Activated CD8-positive, alpha-beta T cell treated with anti-CD3 and anti-CD28 coated beads for 36 hours (primary cell): ENCODE data around the gene CIDEC. TPM values are rescaled to one million over a fixed set of nuclear protein-coding genes. Genes with fewer than 3 reads are reported as not detected.
"Not testable (repeated sequence)": the region's sequence is repeated elsewhere in the genome, so short reads cannot be mapped to it uniquely, and the experiment has no call there.

ENCODE experiments used
- ATAC-seq: fragments of 200-7000 bp; cut with Tn5 transposase; one replicate; pipeline ENCODE4 v1.10.0; 2021; ENCODE audit warnings: mild to moderate bottlenecking, moderate library complexity
- CTCF ChIA-PET: fragments of 350-600 bp; sonication (Branson Sonifier 250); formaldehyde crosslinking; loops from one replicate; lab custom pipeline; 2021; ENCODE audit warnings: antibody characterized with exemption; lab: Charles Lee
- POLR2A ChIA-PET: fragments of 350-600 bp; sonication (Branson Sonifier 250); formaldehyde crosslinking; loops from one replicate; lab custom pipeline; 2021; ENCODE audit warnings: antibody characterized with exemption; lab: Charles Lee
- DNase-seq: peaks from one replicate; pipeline ENCODE4 v3.0.0-alpha.2; 2020
- H3K27ac Mint-ChIP-seq: one replicate; pipeline ENCODE4 v1.8.0; 2021; ENCODE audit warnings: mild to moderate bottlenecking, mixed read lengths
- H3K27me3 Mint-ChIP-seq: one replicate; pipeline ENCODE4 v1.8.0; 2021; ENCODE audit warnings: mixed read lengths
- H3K36me3 Mint-ChIP-seq: one replicate; pipeline ENCODE4 v1.8.0; 2021; ENCODE audit warnings: low read depth, mixed read lengths
- H3K4me1 Mint-ChIP-seq: one replicate; pipeline ENCODE4 v1.8.0; 2021; ENCODE audit warnings: low read depth, mixed read lengths
- H3K4me3 Mint-ChIP-seq: one replicate; pipeline ENCODE4 v1.8.0; 2021; ENCODE audit warnings: mild to moderate bottlenecking, moderate library complexity, mixed read lengths
- H3K9me3 Mint-ChIP-seq: one replicate; pipeline ENCODE4 v1.8.0; 2021; ENCODE audit warnings: mixed read lengths
- intact Hi-C: fragments of 100-400 bp; cut with micrococcal nuclease; formaldehyde crosslinking; loops from one replicate; pipeline ENCODE4 v1.10.0; 2022
- total RNA-seq, 2 experiments: library from RNA; stranded (reverse); gene quantifications; one replicate each; pipeline ENCODE4 v1.2.3, GENCODE V29; 2021
- TF ChIP-seq, protein P1 (sequence below): fragments of 200-600 bp; IDR thresholded peaks from one replicate; pipeline ENCODE4 v1.8.0; 2022; ENCODE audit warnings: antibody characterized with exemption, mild to moderate bottlenecking

CIDEC gene
- total RNA-seq, 2 experiments from 2014 or later, result not detected

DNA sequence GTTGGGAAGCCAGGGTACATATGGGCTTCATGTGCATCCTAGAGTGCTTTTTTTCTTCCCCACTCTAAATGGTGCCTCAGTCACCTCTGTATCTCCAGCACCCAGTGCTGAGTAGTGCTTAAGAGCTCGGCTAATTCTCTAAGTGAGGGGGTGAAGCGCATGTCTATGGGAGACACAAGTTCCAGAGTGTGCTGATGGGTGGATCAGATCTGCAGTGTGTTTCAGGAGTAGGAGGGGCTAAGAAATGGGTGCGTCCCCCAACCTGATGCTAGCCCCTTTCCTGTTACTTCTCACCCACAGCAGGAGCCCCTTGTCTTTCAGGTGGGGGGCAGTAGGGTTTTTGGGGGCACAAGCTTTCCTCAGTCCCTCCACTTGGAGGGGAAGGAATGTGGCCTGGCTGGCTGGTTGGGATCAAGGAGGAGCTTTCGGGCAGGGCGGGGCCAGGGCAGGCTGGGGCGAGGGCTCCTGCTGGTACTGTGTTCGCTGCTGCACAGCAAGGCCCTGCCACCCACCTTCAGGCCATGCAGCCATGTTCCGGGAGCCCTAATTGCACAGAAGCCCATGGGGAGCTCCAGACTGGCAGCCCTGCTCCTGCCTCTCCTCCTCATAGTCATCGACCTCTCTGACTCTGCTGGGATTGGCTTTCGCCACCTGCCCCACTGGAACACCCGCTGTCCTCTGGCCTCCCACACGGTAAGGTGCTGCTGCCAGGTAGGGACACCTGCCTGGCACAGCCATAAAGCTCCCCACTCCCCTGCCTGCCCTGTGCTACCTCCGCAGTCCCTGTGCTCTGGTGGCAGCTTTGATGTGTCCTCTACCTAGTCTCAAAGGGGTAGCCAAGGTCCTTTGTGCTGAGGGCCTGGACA lies 22.6 kb upstream of the CIDEC start, which contains the start of gene IL17RE:
Gene IL17RE (plus strand): TSS at position 477 of the 866 bp plus-strand sequence. CDS start 85 bp downstream, at position 562.
- peak within 1 kb of the TSS; percentile 73 for H3K27ac Mint-ChIP-seq
- peak within 1 kb of the TSS; percentile 46 for H3K4me3 Mint-ChIP-seq
- H3K36me3 Mint-ChIP-seq, result no peaks in the 10 kb centered on the region
- POLR2A ChIA-PET, result interaction anchor here (0.7 to 2.3 kb wide), 5 partner anchors 9 to 49 kb away, joined by 3 to 14 read pairs (median 4); partner anchors contain the start of genes JAGN1 and PRRT3
- TF ChIP-seq, protein P1, sequence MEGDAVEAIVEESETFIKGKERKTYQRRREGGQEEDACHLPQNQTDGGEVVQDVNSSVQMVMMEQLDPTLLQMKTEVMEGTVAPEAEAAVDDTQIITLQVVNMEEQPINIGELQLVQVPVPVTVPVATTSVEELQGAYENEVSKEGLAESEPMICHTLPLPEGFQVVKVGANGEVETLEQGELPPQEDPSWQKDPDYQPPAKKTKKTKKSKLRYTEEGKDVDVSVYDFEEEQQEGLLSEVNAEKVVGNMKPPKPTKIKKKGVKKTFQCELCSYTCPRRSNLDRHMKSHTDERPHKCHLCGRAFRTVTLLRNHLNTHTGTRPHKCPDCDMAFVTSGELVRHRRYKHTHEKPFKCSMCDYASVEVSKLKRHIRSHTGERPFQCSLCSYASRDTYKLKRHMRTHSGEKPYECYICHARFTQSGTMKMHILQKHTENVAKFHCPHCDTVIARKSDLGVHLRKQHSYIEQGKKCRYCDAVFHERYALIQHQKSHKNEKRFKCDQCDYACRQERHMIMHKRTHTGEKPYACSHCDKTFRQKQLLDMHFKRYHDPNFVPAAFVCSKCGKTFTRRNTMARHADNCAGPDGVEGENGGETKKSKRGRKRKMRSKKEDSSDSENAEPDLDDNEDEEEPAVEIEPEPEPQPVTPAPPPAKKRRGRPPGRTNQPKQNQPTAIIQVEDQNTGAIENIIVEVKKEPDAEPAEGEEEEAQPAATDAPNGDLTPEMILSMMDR, result no peak
- H3K4me1 Mint-ChIP-seq, result peaks cover 40% of the 10 kb centered on the region
- ATAC-seq (peak; percentile 82), DNase-seq (peak; percentile 43)
- no peaks in the 10 kb centered on the region for H3K9me3 Mint-ChIP-seq
- CTCF ChIA-PET, result interaction anchor here (0.8 to 2.1 kb wide), 6 partner anchors 9 to 44 kb away, joined by 3 to 8 read pairs (median 4); partner anchors contain the start of gene CRELD1
- no peaks in the 10 kb centered on the region for H3K27me3 Mint-ChIP-seq
- intact Hi-C loops, result no loop called here

DNA sequence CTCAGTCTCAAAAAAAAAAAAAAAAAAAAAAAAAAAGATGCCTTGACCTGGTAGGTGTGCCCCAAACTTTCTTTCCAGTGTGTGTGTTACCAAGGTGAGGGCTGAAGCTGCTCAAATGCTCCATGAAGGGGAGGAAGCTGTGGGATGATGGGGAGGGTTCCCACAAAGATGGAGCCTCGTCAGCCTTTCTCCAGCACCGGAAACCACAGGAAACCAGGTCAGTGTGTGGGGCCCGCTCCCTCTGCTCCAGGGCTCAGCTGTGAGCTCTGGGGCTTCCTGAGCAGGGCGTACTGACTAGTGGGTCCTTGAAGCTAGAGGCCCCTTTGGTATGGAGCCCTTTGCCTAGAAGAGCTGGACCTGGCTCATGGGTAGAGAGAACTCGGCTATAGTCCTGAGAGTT lies 21.9 kb upstream of the CIDEC start:
- H3K27ac Mint-ChIP-seq, result peak overlapping the region; percentile 73
- H3K4me1 Mint-ChIP-seq, result peaks cover 40% of the 10 kb centered on the region
- no peaks in the 10 kb centered on the region for H3K27me3 Mint-ChIP-seq
- ATAC-seq, result peak; percentile 55
- no peaks in the 10 kb centered on the region for H3K9me3 Mint-ChIP-seq
- intact Hi-C loops, result no loop called here
- H3K4me3 Mint-ChIP-seq, result no peak overlapping the region
- TF ChIP-seq, protein P1, result no peak
- peak; percentile 39 for DNase-seq
- ChIA-PET CTCF (interaction anchor here (1.4 to 2.1 kb wide), 5 partner anchors 8 to 44 kb away, joined by 4 to 8 read pairs (median 4); partner anchors contain the start of gene CRELD1), POLR2A (interaction anchor here (0.7 to 2.3 kb wide), 5 partner anchors 8 to 50 kb away, joined by 3 to 14 read pairs (median 4); partner anchors contain the start of genes JAGN1 and PRRT3)
- H3K36me3 Mint-ChIP-seq, result no peaks in the 10 kb centered on the region

DNA sequence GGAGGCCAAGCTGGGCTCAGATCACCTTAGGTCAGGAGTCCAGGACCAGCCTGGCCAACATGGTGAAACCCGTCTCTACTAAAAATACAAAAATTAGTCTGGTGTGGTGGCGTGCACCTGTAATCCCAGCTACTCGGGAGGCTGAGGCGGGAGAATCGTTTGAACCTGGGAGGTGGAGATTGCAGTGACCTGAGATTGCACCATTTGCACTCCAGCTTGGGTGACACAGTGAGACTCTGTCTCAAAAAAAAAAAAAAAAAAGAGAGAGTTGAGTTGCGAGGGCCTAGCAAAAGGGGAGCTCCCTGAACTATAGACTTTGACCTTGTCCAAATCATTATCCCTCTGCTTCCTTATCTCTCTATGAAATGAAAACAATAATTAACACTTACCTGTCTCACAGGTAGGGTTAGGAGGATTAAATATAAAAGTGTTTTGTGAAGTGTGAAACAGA lies 20.9 kb upstream of the CIDEC start:
- H3K27ac Mint-ChIP-seq, H3K27me3 Mint-ChIP-seq, H3K4me3 Mint-ChIP-seq, intact Hi-C loops, ATAC-seq, H3K36me3 Mint-ChIP-seq, H3K9me3 Mint-ChIP-seq, DNase-seq: not testable (repeated sequence)
- ChIA-PET POLR2A (interaction anchor here (2.3 kb wide), 1 partner anchor 10 kb away, joined by 10 read pairs; the partner anchor contains the start of gene JAGN1), CTCF (interaction anchor here (1.5 kb wide), 1 partner anchor 30 kb away, joined by 4 read pairs; no protein-coding TSS in a partner anchor)
- peaks cover 41% of the 10 kb centered on the region for H3K4me1 Mint-ChIP-seq

DNA sequence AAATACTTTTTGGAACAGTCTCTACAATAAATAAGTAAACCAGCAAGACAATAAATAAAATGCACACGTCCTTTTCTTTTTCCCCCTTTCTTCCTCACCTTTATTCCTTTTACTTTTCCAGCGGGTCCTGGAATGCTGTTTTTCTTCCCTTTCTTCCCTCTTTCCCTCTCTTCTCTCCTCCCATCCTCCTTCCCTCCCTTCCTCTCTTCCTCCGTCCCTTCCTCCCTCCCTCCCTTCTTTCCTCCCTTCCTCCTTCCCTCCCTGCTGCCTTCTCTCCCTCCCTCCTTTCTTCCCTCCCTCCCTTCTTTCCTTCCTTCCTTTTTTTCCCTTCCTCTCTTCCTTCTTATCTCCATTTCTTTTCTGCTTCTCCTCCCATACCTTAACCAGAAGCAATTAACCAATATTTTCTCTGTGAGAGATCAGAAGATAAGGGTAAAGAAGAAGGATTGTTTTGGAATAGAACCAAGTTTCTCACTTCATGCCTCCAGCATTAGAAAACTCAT lies 19.3 kb upstream of the CIDEC start:
- no peak overlapping the region for H3K27ac Mint-ChIP-seq
- CTCF ChIA-PET, result no interaction called here
- H3K4me3 Mint-ChIP-seq, result no peak overlapping the region
- H3K9me3 Mint-ChIP-seq, result peaks cover 3% of the 10 kb centered on the region
- POLR2A ChIA-PET, result no interaction called here
- DNase-seq (no peak), ATAC-seq (no peak)
- H3K27me3 Mint-ChIP-seq, result no peaks in the 10 kb centered on the region
- intact Hi-C loops, result no loop called here
- peaks cover 50% of the 10 kb centered on the region for H3K4me1 Mint-ChIP-seq
- TF ChIP-seq, protein P1, result no peak
- H3K36me3 Mint-ChIP-seq, result peaks cover 9% of the 10 kb centered on the region

DNA sequence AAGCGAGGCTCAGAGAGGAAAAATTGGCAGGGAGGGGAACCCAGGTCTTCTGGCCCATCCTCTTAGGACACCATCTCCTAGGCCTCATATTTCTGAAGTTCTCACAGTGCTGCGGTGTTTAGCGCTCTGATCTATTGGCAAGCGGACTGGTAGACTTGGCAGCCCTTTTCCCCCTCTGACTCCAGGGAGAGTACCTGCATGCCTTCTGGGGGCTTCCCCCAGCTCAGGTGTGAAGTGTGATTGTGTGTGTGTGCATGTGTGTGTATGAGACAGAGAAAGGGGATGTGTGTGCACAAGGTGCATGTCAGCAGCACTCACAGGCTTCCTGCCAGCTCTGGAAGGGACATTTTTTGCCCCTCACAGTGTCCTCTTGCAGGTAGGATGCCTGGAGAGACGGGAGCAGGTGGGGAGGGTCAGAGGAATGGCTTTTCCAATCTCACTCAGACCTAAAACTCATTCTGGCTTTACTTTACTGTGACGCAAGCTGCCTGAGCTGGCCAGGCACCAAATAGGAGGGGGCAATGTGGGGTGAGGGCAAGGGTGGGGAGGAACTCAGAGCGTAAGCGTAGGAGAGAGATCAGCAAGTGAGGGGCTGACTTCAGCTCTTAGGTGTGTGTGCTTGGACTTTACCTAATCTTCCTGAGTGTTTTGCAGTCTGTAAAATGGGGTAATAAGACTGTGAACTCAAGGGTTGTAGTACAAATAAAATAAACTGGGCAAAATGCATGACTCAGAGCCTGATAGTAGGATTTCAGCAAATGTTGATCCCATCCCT lies 18.6 kb upstream of the CIDEC start:
- Mint-ChIP-seq H3K36me3 (peaks cover 15% of the 10 kb centered on the region), H3K27me3 (no peaks in the 10 kb centered on the region), H3K4me3 (no peak overlapping the region), H3K9me3 (peaks cover 3% of the 10 kb centered on the region), H3K27ac (peak overlapping the region; percentile 47), H3K4me1 (peaks cover 54% of the 10 kb centered on the region)
- intact Hi-C loops, result no loop called here
- POLR2A ChIA-PET, result interaction anchor here (1.0 kb wide), 1 partner anchor 11 kb away, joined by 4 read pairs; no protein-coding TSS in a partner anchor
- DNase-seq (peak; percentile 17), ATAC-seq (no peak)
- CTCF ChIA-PET, result no interaction called here
- TF ChIP-seq, protein P1, result no peak
